ENCODE data around the gene CNBP. TPM values are rescaled to one million over a fixed set of nuclear protein-coding genes. Genes with fewer than 3 reads are reported as not detected.
A peak's percentile ranks its signal among the peaks of the same experiment; 100 is the strongest.
"Not testable (repeated sequence)": the region's sequence is repeated elsewhere in the genome, so short reads cannot be mapped to it uniquely, and the experiment has no call there.

CNBP gene
- total RNA-seq, 1 experiment from 2014 or later, result 520 TPM

- DNase-seq (ENCODE audit: low read depth), result not testable (repeated sequence)
Observed at GRCh38 chr3:129184784-129185542, 1.3 kb upstream of the CNBP start.

- DNase-seq (ENCODE audit: low read depth), result peak; percentile 35
Observed at GRCh38 chr3:129184396-129184657, 631 bp upstream of the CNBP start.

GRCh38 chr3:129182390-129183185, 1.1 kb downstream of the CNBP start:
- peak; percentile 63 for DNase-seq (ENCODE audit: low read depth)

GRCh38 chr3:129181819-129182218, 1.9 kb downstream of the CNBP start:
- DNase-seq (ENCODE audit: low read depth), result no peak

- no peak for DNase-seq (ENCODE audit: low read depth)
Observed at GRCh38 chr3:129180461-129180860, 3.2 kb downstream of the CNBP start.

GRCh38 chr3:129176051-129176450, 7.6 kb downstream of the CNBP start:
- no peak for DNase-seq (ENCODE audit: low read depth)

GRCh38 chr3:129173725-129174124, 10.0 kb downstream of the CNBP start:
- DNase-seq (ENCODE audit: low read depth), result no peak

- DNase-seq (ENCODE audit: low read depth), result no peak
Observed at GRCh38 chr3:129173206-129173605, 10.5 kb downstream of the CNBP start.

GRCh38 chr3:129166579-129167332, 16.9 kb downstream of the CNBP start:
- no peak for DNase-seq (ENCODE audit: low read depth)

- DNase-seq (ENCODE audit: low read depth), result not testable (repeated sequence)
Observed at GRCh38 chr3:129165594-129165993, 18.1 kb downstream of the CNBP start.

- no peak for DNase-seq (ENCODE audit: low read depth)
Observed at GRCh38 chr3:129164500-129164899, 19.2 kb downstream of the CNBP start.

GRCh38 chr3:129162729-129163579, 20.7 kb downstream of the CNBP start:
- DNase-seq (ENCODE audit: low read depth), result peak; percentile 11

GRCh38 chr3:129161860-129162271, 21.8 kb downstream of the CNBP start:
- DNase-seq (ENCODE audit: low read depth), result peak; percentile 40

GRCh38 chr3:129160891-129161859, 22.5 kb downstream of the CNBP start, which contains the start of gene ISY1:
Gene ISY1, minus strand, starts transcription at chr3:129161063. Its CDS starts 88 bp downstream, at chr3:129160975.
- peak; percentile 97 for DNase-seq (ENCODE audit: low read depth)

GRCh38 chr3:129144786-129145185, 38.9 kb downstream of the CNBP start:
- DNase-seq (ENCODE audit: low read depth), result no peak

GRCh38 chr3:129141011-129141410, 42.7 kb downstream of the CNBP start:
- not testable (repeated sequence) for DNase-seq (ENCODE audit: low read depth)

GRCh38 chr3:129139911-129140310, 43.8 kb downstream of the CNBP start:
- DNase-seq (ENCODE audit: low read depth), result no peak

GRCh38 chr3:129136275-129136674, 47.4 kb downstream of the CNBP start:
- DNase-seq (ENCODE audit: low read depth), result not testable (repeated sequence)

- DNase-seq (ENCODE audit: low read depth), result no peak
Observed at GRCh38 chr3:129132097-129132866, 51.4 kb downstream of the CNBP start.

Data from Daoy (cell line).